KMS-11 (cell line): Measurements from ENCODE around the gene KCNRG.
A peak's percentile ranks its signal among the peaks of the same experiment; 100 is the strongest.
"Not testable (repeated sequence)": the region's sequence is repeated elsewhere in the genome, so short reads cannot be mapped to it uniquely, and the experiment has no call there.

ENCODE experiments used
- H2AFZ ChIP-seq: fragments of 200-600 bp; sonication (generic); 2 replicates; pipeline ENCODE4 v1.6.1; 2016; ENCODE audit warnings: antibody characterized with exemption, mixed run types, low read depth
- H3K27ac ChIP-seq: fragments of 200-600 bp; sonication (generic); 2 replicates; pipeline ENCODE4 v1.6.1; 2016; ENCODE audit warnings: mild to moderate bottlenecking, mixed run types
- H3K27me3 ChIP-seq: fragments of 200-600 bp; sonication (generic); 2 replicates; pipeline ENCODE4 v1.6.1; 2017; ENCODE audit warnings: mild to moderate bottlenecking, low read depth, mixed run types, moderate library complexity; ENCODE audit not compliant: insufficient read depth
- H3K36me3 ChIP-seq: fragments of 200-600 bp; sonication (generic); 2 replicates; pipeline ENCODE4 v1.6.1; 2017; ENCODE audit warnings: mild to moderate bottlenecking, mixed run types; ENCODE audit not compliant: insufficient read depth
- H3K4me1 ChIP-seq: fragments of 200-600 bp; sonication (generic); 2 replicates; pipeline ENCODE4 v1.6.1; 2016; ENCODE audit warnings: mild to moderate bottlenecking, low read depth, mixed run types; ENCODE audit not compliant: poor library complexity, severe bottlenecking
- H3K4me2 ChIP-seq: fragments of 200-600 bp; sonication (generic); 2 replicates; pipeline ENCODE4 v1.7.0; 2016; ENCODE audit warnings: mild to moderate bottlenecking, mixed run types
- H3K4me3 ChIP-seq: fragments of 200-600 bp; sonication (generic); IDR thresholded peaks from 2 replicates; pipeline ENCODE4 v1.6.1; 2017; ENCODE audit warnings: low read depth, low read length, mixed read lengths; ENCODE audit not compliant: insufficient read depth
- H3K79me2 ChIP-seq: fragments of 200-600 bp; sonication (generic); 2 replicates; pipeline ENCODE4 v1.6.1; 2016; ENCODE audit warnings: low read depth, mixed run types; ENCODE audit not compliant: insufficient read depth
- H3K9ac ChIP-seq: fragments of 200-600 bp; sonication (generic); 2 replicates; pipeline ENCODE4 v1.6.1; 2016; ENCODE audit warnings: mild to moderate bottlenecking, mixed run types
- H4K20me1 ChIP-seq: fragments of 200-600 bp; sonication (generic); 2 replicates; pipeline ENCODE4 v1.6.1; 2016; ENCODE audit warnings: mild to moderate bottlenecking, mixed run types; ENCODE audit not compliant: insufficient read depth
- CTCF ChIP-seq: fragments of 200-600 bp; sonication (generic); conservative IDR thresholded peaks from 2 replicates; pipeline ENCODE4 v1.6.1; 2017; ENCODE audit warnings: low read depth, mild to moderate bottlenecking, antibody characterized with exemption, low read length, moderate library complexity, mixed read lengths

KCNRG gene

GRCh38 chr13:49986471-49986870 lies 28.8 kb upstream of the KCNRG start:
- H3K9ac ChIP-seq = no peak overlapping the region
- H4K20me1 ChIP-seq = no peaks in the 10 kb centered on the region
- no peaks in the 10 kb centered on the region for H3K79me2 ChIP-seq
- no peak overlapping the region for H3K4me3 ChIP-seq
- no peak overlapping the region for H3K27ac ChIP-seq
- TF ChIP-seq CTCF = no peak
- no peak overlapping the region for H2AFZ ChIP-seq
- H3K4me2 ChIP-seq = no peak overlapping the region
- H3K36me3 ChIP-seq = no peaks in the 10 kb centered on the region
- H3K27me3 ChIP-seq = no peaks in the 10 kb centered on the region
- peaks cover 9% of the 10 kb centered on the region for H3K4me1 ChIP-seq

DNA sequence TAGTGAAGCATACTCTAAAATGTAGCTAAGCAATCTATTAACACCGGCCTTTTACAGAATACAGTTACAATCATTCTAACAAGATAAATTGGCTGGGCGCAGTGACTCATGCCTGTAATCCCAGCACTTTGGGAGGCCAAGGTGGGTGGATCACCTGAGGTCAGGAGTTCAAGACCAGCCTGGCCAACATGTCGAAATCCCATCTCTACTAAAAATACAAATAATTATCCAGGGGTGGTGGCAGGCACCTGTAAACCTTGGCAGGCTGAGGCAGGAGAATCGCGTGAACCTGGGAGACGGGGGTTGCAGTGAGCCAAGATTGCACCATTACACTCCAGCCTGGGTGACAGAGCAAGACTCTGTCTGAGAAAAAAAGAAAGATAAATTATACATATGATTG lies 24.6 kb upstream of the KCNRG start:
- not testable (repeated sequence) for H3K79me2 ChIP-seq, H4K20me1 ChIP-seq, H2AFZ ChIP-seq, H3K4me2 ChIP-seq, H3K4me1 ChIP-seq, H3K27me3 ChIP-seq, H3K27ac ChIP-seq, H3K9ac ChIP-seq, H3K4me3 ChIP-seq, H3K36me3 ChIP-seq

DNA sequence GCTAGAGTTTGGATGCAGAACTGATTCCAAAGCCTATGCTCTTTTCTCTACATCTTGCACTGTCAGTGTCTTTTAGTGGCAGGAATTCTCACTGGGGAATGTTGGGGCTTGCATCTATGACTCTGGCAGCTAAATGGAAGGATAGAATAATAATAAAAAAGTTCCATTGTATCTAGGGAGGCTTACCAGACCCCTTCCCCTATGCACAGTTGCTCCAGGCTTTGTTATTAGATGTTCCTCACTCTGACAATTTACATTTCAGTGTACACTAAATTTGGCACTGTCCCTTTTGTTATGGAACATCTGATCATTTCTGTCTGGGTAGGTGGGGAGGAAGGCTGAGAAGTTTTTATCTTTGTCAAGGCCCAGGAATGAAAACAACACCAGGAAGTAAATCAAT lies 22.1 kb upstream of the KCNRG start:
- H3K36me3 ChIP-seq = no peaks in the 10 kb centered on the region
- H3K4me3 ChIP-seq = no peak overlapping the region
- TF ChIP-seq CTCF = no peak
- H3K27ac ChIP-seq = no peak overlapping the region
- H3K4me2 ChIP-seq = no peak overlapping the region
- H3K27me3 ChIP-seq = no peaks in the 10 kb centered on the region
- no peak overlapping the region for H3K9ac ChIP-seq
- H4K20me1 ChIP-seq = no peaks in the 10 kb centered on the region
- H3K79me2 ChIP-seq = peaks cover 5% of the 10 kb centered on the region; the same call in 1 of the 2 replicates
- no peaks in the 10 kb centered on the region for H3K4me1 ChIP-seq
- no peak overlapping the region for H2AFZ ChIP-seq

DNA sequence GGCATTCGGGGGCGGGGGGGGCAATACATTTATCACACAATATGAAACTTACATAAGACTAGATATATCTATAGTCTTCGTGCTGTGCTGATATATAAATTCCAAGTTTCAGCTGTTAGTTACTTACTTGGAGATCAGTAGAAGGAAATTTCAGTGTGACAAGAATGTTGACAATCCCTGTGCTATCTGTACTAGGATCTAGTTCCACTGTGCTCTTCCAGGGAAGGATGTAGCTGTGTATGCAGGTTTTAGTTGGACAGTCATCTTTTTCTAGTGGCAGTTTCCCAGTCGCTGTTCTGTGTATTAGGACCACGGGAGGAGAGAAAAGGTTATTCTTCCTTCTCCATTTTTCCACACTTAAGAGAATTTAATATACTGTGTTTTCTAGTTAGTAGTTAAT lies 21.6 kb upstream of the KCNRG start:
- Histone ChIP-seq H4K20me1 (no peaks in the 10 kb centered on the region), H3K79me2 (peaks cover 10% of the 10 kb centered on the region; the same call in 1 of the 2 replicates), H3K4me2 (no peak overlapping the region), H3K36me3 (no peaks in the 10 kb centered on the region), H3K4me3 (no peak overlapping the region), H3K27me3 (no peaks in the 10 kb centered on the region), H2AFZ (no peak overlapping the region), H3K9ac (no peak overlapping the region), H3K27ac (no peak overlapping the region), H3K4me1 (peaks cover 3% of the 10 kb centered on the region)
- no peak for TF ChIP-seq CTCF

GRCh38 chr13:49995625-49996101 lies 19.6 kb upstream of the KCNRG start:
- peak overlapping the region; percentile 43; the same call in 1 of the 2 replicates for H3K4me2 ChIP-seq
- peaks cover 7% of the 10 kb centered on the region for H3K4me1 ChIP-seq
- H3K36me3 ChIP-seq = no peaks in the 10 kb centered on the region
- peaks cover 25% of the 10 kb centered on the region; the same call in 1 of the 2 replicates for H3K79me2 ChIP-seq
- H3K9ac ChIP-seq = no peak overlapping the region
- H3K4me3 ChIP-seq = no peak overlapping the region
- no peaks in the 10 kb centered on the region for H3K27me3 ChIP-seq
- no peak overlapping the region for H3K27ac ChIP-seq
- no peak for TF ChIP-seq CTCF
- peak overlapping the region; percentile 57 for H2AFZ ChIP-seq
- no peaks in the 10 kb centered on the region for H4K20me1 ChIP-seq
